Progenitor cell of endocrine pancreas (in vitro differentiated cells): ENCODE results near the gene GTPBP2. TPM values are rescaled to one million over a fixed set of nuclear protein-coding genes. Genes with fewer than 3 reads are reported as not detected.

Source experiments
- DNase-seq: peaks from one replicate; pipeline ENCODE4 v3.0.0; 2021; ENCODE audit warnings: low spot score; ENCODE audit not compliant: unreplicated experiment
- H3K27ac Mint-ChIP-seq: 2 replicates; pipeline ENCODE4 v1.8.0; 2021; ENCODE audit warnings: mild to moderate bottlenecking, moderate library complexity, mixed read lengths
- H3K27me3 Mint-ChIP-seq: 2 replicates; pipeline ENCODE4 v1.8.0; 2021; ENCODE audit warnings: mixed read lengths
- H3K36me3 Mint-ChIP-seq: 2 replicates; pipeline ENCODE4 v1.8.0; 2022; ENCODE audit warnings: mixed read lengths; ENCODE audit not compliant: insufficient read depth
- H3K4me1 Mint-ChIP-seq: 2 replicates; pipeline ENCODE4 v1.8.0; 2021; ENCODE audit warnings: low read depth, mixed read lengths
- H3K4me3 Mint-ChIP-seq: 2 replicates; pipeline ENCODE4 v1.8.0; 2021; ENCODE audit warnings: low read depth, mild to moderate bottlenecking, moderate library complexity, mixed read lengths
- H3K9me3 Mint-ChIP-seq: 2 replicates; pipeline ENCODE4 v1.8.0; 2021; ENCODE audit warnings: low read depth, mixed read lengths
- CTCF ChIP-seq: fragments of 200-600 bp; sonication (generic); IDR thresholded peaks from one replicate; pipeline ENCODE4 v1.5.0; 2021; ENCODE audit warnings: antibody characterized with exemption, mild to moderate bottlenecking; ENCODE audit not compliant: unreplicated experiment
- long read RNA-seq: library from polyadenylated mRNA; unstranded; transcript quantifications from one replicate; pipeline ENCODE4 v2.0.0, GENCODE V29; 2020
- total RNA-seq: library from RNA; stranded (reverse); gene quantifications from 2 replicates; pipeline ENCODE4 v1.2.1, GENCODE V29; 2021

GTPBP2 gene
- 83.8 and 84.1 TPM in 2 replicates for total RNA-seq
- long read RNA-seq, partial matches to known transcripts: 10 of 12 reads
- long read RNA-seq, other reads (novel, unspliced or antisense): 2 of 12 reads

DNA sequence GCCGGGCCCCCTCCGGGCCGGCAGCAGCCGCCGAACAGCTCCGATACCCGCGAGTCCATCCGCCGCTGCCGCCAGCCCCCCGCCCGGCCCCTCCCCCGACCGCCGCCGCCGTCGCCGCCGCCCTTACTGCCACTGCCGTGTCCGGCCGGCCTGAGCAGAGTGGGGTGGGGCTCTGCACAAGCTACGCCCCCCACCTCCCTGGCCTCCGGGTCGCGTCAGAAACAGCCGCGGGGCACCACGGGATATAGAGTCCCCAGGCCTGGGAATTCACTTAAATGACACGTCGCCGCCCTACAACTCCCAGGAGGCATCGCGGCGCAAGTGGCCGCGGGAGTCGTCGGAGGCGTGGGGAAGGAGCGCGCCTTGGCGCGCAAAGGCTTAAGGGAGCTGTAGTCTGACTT lies at the start of gene GTPBP2:
GTPBP2 (minus strand) TSS at position 161 of the 401 bp plus-strand sequence; CDS start at position 59, 102 bp downstream.
- Mint-ChIP-seq H3K27me3 (no peaks in the 10 kb centered on the region), H3K9me3 (no peaks in the 10 kb centered on the region), H3K27ac (peak within 1 kb of the TSS; percentile 100), H3K4me1 (peaks cover 12% of the 10 kb centered on the region), H3K4me3 (peak within 1 kb of the TSS; percentile 96), H3K36me3 (peaks cover 5% of the 10 kb centered on the region)
- no peak for TF ChIP-seq CTCF
- DNase-seq: peak; percentile 96

DNA sequence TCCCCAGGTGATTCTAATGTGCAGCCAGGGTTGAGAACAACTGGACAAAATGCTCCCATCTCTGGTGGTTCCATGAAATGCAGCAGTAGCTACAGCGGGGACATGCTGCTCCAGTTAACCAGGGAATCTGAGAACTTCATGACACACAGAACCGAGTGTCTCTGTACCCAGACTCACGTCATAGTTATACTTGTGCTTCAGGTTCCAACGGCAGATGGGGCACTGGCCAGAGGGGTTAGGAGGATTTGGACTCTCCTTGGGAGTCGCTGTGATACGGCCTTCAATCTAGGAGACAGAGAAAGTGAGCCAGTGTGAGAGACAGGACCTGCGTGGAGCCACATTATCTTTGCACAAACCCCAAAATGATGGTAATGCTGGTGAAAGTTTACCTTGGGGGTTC lies 49.3 kb upstream of the GTPBP2 start:
- no peak overlapping the region for H3K27ac Mint-ChIP-seq
- peaks cover 11% of the 10 kb centered on the region for H3K36me3 Mint-ChIP-seq
- peaks cover 15% of the 10 kb centered on the region for H3K4me1 Mint-ChIP-seq

GRCh38 chr6:43677759-43678158 lies 48.7 kb upstream of the GTPBP2 start:
- Mint-ChIP-seq H3K4me3 (no peak overlapping the region), H3K27me3 (no peaks in the 10 kb centered on the region), H3K27ac (no peak overlapping the region), H3K9me3 (no peaks in the 10 kb centered on the region), H3K36me3 (peaks cover 11% of the 10 kb centered on the region), H3K4me1 (peaks cover 9% of the 10 kb centered on the region)
- DNase-seq: no peak
- TF ChIP-seq CTCF: no peak

More for the DNA sequence above, 49.3 kb upstream of the GTPBP2 start:
- Mint-ChIP-seq H3K27me3 (no peaks in the 10 kb centered on the region), H3K4me3 (no peak overlapping the region), H3K9me3 (no peaks in the 10 kb centered on the region)
- DNase-seq: no peak
- TF ChIP-seq CTCF: no peak

DNA sequence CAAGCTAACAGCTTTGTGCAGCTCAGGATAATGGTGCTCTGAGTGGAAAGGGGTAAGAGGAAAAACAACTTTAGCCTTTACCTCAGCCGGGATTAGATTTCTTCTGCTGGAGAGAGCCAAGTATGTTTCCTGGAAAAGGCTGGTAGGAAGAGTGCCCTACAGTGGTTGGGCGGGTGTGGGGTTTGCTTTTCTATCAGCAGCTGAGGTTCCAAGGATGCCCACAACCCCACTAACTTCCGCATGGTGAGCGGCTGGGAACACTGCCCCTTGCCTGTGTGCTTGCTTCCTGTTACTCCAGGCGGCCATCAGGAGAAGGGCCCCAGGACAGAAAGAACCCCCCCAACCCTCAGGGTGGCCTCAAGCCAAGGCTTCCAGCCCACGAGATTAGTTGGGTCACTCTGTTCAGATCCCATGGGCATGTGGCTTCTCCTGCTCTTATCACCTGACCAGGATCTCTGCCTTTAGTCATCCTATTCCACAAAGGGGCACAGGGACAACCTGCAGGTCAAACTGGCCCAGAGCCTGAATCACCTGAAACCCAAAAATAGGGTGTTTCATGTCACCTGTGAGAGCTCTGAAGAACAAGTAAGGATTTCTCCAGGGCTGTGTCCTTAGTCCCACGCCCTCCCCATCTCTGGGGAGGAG lies 48.0 kb upstream of the GTPBP2 start:
- Mint-ChIP-seq H3K4me1 (peaks cover 6% of the 10 kb centered on the region), H3K36me3 (peaks cover 11% of the 10 kb centered on the region), H3K9me3 (no peaks in the 10 kb centered on the region), H3K27ac (no peak overlapping the region), H3K4me3 (no peak overlapping the region), H3K27me3 (no peaks in the 10 kb centered on the region)
- no peak for TF ChIP-seq CTCF
- DNase-seq: no peak

GRCh38 chr6:43674921-43675320 lies 45.9 kb upstream of the GTPBP2 start:
- TF ChIP-seq CTCF: no peak
- H3K4me1 Mint-ChIP-seq: no peaks in the 10 kb centered on the region
- H3K36me3 Mint-ChIP-seq: peaks cover 9% of the 10 kb centered on the region

More at GRCh38 chr6:43674921-43675320, 45.9 kb upstream of the GTPBP2 start:
- H3K27me3 Mint-ChIP-seq: no peaks in the 10 kb centered on the region
- no peak for DNase-seq
- no peaks in the 10 kb centered on the region for H3K9me3 Mint-ChIP-seq
- H3K4me3 Mint-ChIP-seq: no peak overlapping the region
- no peak overlapping the region for H3K27ac Mint-ChIP-seq
